Measurements from ENCODE around the gene VEGFA. TPM values are rescaled to one million over a fixed set of nuclear protein-coding genes. Genes with fewer than 3 reads are reported as not detected.
A peak's percentile ranks its signal among the peaks of the same experiment; 100 is the strongest.

Gene VEGFA
- total RNA-seq, 1 donor from 2014 or later: 136 TPM

DNA sequence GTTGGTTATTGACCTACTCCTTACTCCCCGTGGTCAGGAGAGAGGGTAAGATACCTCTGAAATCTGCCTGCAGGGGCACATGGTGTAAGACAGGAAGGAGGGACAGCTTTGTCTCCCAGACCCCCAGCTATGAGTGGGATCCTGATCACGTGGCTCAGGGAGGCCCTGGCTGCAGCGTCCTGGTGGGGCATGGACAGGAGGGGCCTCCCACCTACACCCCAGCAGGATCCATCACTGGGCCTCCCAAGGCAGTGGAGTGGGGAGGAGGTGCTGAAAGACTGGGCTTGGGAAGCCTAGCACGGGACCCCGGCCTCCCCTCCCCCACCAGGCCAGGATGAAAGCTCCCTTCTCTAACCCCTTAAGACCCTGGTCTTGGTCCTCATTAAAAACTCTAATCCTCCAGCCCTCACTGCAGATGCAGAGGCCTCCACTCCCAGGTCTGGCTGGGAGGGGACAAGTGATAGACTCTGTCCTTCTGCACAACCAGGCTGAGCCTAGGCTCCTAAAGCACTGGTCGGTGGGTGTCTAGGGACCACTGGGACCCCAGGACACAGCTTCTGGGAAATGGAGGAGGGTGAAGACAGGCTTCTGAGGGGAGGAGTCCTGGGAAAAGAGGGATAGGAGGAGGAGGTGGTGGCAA, 29.6 kb upstream of the VEGFA start:
- H3K27ac Mint-ChIP-seq: no peak overlapping the region

DNA sequence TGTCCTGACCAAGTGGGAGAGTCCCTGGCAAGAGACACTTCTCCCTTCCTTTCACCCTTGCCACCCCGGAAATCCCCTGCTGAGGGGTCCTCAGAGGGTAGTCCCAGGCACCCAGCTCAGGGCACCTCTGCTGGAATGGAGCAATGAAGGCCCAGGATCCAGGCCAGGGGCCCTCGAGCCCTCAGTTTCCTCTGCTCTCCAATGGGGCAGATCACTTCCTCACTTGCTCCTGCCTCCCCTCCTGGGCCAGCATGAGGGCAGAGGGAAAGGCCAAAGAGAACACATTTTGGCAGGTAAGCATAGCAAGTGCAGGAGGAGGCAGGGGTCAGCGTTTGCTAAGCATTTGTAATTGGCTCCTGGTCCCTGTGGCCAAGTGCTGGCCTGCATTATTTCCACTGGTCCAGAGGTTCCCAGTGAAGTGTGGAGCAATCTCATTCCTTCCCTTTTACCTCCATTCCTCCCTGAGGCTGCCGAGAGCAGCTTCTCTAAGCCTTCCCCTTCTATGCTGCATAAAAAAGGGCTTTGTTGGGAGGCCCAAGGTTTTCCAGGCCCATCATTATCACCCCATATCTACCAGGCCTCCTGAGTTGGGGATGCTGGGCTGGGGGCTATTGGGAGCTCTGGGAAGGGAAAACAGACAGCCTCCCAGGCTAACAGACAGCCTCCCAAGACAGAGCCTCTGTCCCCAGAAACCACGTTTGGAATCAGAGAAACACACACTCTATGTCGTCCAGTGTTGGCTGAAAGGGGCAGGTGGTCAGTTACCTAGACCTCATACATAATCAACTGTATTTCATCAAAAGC, 28.8 kb upstream of the VEGFA start:
- Mint-ChIP-seq H3K36me3 (no peaks in the 10 kb centered on the region), H3K4me3 (no peak overlapping the region), H3K27me3 (peaks cover 4% of the 10 kb centered on the region), H3K9me3 (no peaks in the 10 kb centered on the region), H3K27ac (peak overlapping the region; percentile 34), H3K4me1 (ENCODE audit: unreplicated experiment) (peaks cover 47% of the 10 kb centered on the region)
- TF ChIP-seq, protein P1, sequence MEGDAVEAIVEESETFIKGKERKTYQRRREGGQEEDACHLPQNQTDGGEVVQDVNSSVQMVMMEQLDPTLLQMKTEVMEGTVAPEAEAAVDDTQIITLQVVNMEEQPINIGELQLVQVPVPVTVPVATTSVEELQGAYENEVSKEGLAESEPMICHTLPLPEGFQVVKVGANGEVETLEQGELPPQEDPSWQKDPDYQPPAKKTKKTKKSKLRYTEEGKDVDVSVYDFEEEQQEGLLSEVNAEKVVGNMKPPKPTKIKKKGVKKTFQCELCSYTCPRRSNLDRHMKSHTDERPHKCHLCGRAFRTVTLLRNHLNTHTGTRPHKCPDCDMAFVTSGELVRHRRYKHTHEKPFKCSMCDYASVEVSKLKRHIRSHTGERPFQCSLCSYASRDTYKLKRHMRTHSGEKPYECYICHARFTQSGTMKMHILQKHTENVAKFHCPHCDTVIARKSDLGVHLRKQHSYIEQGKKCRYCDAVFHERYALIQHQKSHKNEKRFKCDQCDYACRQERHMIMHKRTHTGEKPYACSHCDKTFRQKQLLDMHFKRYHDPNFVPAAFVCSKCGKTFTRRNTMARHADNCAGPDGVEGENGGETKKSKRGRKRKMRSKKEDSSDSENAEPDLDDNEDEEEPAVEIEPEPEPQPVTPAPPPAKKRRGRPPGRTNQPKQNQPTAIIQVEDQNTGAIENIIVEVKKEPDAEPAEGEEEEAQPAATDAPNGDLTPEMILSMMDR (conservative IDR thresholded peaks at IDR 0.05): no peak
- no peak for DNase-seq (ENCODE audit: extremely low spot score, unreplicated experiment)

More for the DNA sequence above, 29.6 kb upstream of the VEGFA start:
- Mint-ChIP-seq H3K4me3 (no peak overlapping the region), H3K27me3 (no peaks in the 10 kb centered on the region), H3K9me3 (no peaks in the 10 kb centered on the region), H3K36me3 (no peaks in the 10 kb centered on the region), H3K4me1 (ENCODE audit: unreplicated experiment) (peaks cover 40% of the 10 kb centered on the region)
- DNase-seq (ENCODE audit: extremely low spot score, unreplicated experiment): no peak
- TF ChIP-seq, protein P1 (conservative IDR thresholded peaks at IDR 0.05): no peak

DNA sequence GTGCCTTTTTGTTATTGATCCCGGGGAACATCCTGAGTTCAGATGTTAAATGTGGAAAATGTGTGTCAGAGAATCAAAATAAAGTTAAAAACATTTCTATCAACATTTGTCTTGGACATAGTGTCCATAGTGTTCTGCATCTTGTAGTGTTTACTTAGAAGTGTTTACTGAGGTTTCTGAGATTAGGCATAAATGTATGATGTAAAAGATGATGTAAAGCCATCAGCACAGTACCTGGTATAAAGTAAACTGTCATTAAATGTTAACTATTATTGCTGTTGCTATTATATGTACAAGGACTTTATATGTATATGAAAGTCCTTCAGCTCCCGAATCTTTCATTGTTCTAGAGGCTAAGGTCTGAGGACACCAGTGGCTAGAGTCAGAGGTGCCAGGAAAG, 28.2 kb upstream of the VEGFA start:
- H3K4me1 Mint-ChIP-seq (ENCODE audit: unreplicated experiment): peaks cover 51% of the 10 kb centered on the region

DNA sequence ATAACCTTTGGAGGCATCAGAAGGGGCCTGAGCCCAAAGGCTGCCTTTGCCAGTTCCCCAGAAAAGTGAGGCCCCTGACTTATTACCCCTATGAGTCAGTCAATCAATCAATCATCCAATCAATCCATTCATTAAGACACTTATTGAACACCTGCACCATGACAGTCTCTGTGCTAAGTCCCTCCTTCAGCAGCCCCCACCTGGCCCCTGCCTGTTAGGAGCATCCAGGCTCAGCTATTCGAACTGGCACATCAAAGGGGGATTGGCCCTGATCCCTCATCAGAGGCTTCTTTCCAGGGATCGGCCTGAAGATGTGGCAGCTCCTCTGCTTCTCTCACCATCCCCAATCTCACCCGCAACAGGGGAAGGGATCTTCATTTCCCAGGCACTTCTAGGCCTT, 27.7 kb upstream of the VEGFA start:
- peaks cover 4% of the 10 kb centered on the region for H3K27me3 Mint-ChIP-seq

More for the DNA sequence above, 28.2 kb upstream of the VEGFA start:
- no peaks in the 10 kb centered on the region for H3K36me3 Mint-ChIP-seq
- DNase-seq (ENCODE audit: extremely low spot score, unreplicated experiment): no peak
- no peak overlapping the region for H3K4me3 Mint-ChIP-seq
- TF ChIP-seq, protein P1 (conservative IDR thresholded peaks at IDR 0.05): no peak
- H3K27me3 Mint-ChIP-seq: peaks cover 4% of the 10 kb centered on the region
- no peak overlapping the region for H3K27ac Mint-ChIP-seq
- no peaks in the 10 kb centered on the region for H3K9me3 Mint-ChIP-seq

DNA sequence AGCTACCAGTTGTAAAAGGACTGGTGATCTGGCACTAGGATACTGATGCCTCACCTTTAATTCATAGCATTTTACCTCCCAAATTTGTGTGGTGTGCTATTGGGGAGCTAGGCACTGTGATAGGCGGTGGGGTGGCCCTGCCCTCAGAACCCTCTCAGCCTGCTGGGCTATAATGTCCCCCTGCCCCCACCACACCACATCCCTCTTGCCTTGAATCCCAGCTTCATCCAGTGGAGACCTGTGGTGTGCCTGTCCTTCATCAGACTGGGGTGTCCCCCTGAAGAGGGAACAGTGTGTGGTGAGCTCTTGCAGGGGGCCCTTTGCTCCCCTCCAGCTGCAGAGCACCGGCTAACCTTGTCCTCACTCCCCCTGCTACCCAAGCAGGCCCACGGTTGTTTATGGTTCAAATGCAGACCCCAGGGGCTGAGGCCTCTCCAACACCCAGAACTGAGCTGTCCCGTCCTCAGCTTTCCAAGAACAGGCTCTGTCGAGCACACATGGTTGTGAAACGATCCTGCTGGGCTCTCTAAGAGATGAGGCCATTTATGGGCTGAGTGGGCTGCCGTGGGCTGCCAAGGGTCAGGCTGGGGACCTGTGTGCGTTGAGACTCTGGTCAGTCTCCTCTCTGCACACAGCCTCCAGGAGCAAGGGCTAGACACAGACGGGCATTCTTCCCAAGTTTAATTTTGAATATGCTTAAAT, 26.9 kb upstream of the VEGFA start:
- peaks cover 57% of the 10 kb centered on the region for H3K4me1 Mint-ChIP-seq (ENCODE audit: unreplicated experiment)
- H3K36me3 Mint-ChIP-seq: no peaks in the 10 kb centered on the region
- H3K4me3 Mint-ChIP-seq: no peak overlapping the region
- DNase-seq (ENCODE audit: extremely low spot score, unreplicated experiment): no peak
- no peak overlapping the region for H3K27ac Mint-ChIP-seq
- no peaks in the 10 kb centered on the region for H3K9me3 Mint-ChIP-seq
- TF ChIP-seq, protein P1 (conservative IDR thresholded peaks at IDR 0.05): no peak
- H3K27me3 Mint-ChIP-seq: peaks cover 4% of the 10 kb centered on the region

More for the DNA sequence above, 27.7 kb upstream of the VEGFA start:
- H3K4me1 Mint-ChIP-seq (ENCODE audit: unreplicated experiment): peaks cover 51% of the 10 kb centered on the region
- no peak overlapping the region for H3K27ac Mint-ChIP-seq
- TF ChIP-seq, protein P1 (conservative IDR thresholded peaks at IDR 0.05): no peak
- DNase-seq (ENCODE audit: extremely low spot score, unreplicated experiment): no peak
- no peak overlapping the region for H3K4me3 Mint-ChIP-seq
- no peaks in the 10 kb centered on the region for H3K9me3 Mint-ChIP-seq
- no peaks in the 10 kb centered on the region for H3K36me3 Mint-ChIP-seq

Data from type B pancreatic cell (in vitro differentiated cells).